ENCODE data around the gene STX3.
"Not testable (repeated sequence)": the region's sequence is repeated elsewhere in the genome, so short reads cannot be mapped to it uniquely, and the experiment has no call there.

Gene STX3

GRCh38 chr11:59847626-59848025, 92.5 kb downstream of the STX3 start:
- DNase-seq: no peak

GRCh38 chr11:59848439-59848838, 93.3 kb downstream of the STX3 start:
- not testable (repeated sequence) for DNase-seq

GRCh38 chr11:59849129-59849528, 94.0 kb downstream of the STX3 start:
- DNase-seq: no peak

- not testable (repeated sequence) for DNase-seq
Measured at GRCh38 chr11:59849551-59849950, 94.4 kb downstream of the STX3 start.

- DNase-seq: not testable (repeated sequence)
Measured at GRCh38 chr11:59851416-59851815, 96.2 kb downstream of the STX3 start.

- no peak for DNase-seq
Measured at GRCh38 chr11:59854871-59855270, 99.7 kb downstream of the STX3 start.

All from activated effector memory CD4-positive, alpha-beta T cell treated with anti-CD3 and anti-CD28 coated beads, Interleukin-2, amount 50 U/mL, for 16 hours (primary cell).